ENCODE measurements around the gene SMYD3. TPM values are rescaled to one million over a fixed set of nuclear protein-coding genes. Genes with fewer than 3 reads are reported as not detected.
"Not testable (repeated sequence)": the region's sequence is repeated elsewhere in the genome, so short reads cannot be mapped to it uniquely, and the experiment has no call there.

Gene SMYD3
- total RNA-seq, 1 donor = 171 TPM

DNA sequence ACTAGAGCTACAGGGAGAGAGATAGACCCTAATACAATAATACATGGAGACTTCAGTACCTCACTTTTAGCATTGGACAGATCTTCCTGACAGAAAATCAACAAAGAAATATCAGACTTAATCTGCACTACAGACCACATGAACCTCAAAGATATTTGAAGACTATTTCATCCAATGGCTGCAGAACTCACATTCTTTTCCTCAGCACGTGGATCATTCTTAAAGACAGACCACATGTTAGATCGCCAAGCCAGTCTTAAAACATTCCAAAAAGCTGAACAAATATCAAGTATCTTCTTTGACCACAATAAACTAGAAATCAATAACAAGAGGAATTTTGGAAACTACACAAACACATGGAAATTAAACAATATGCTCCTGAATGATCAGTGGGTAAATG lies 776.3 kb downstream of the SMYD3 start:
- Histone ChIP-seq H3K4me2 (ENCODE audit: insufficient read depth, low read length) (no peak overlapping the region), H3K27ac (ENCODE audit: low read depth, low read length) (no peak overlapping the region), H3K9me3 (ENCODE audit: low read depth, low read length) (no peaks in the 10 kb centered on the region), H3K4me1 (ENCODE audit: insufficient read depth, low read length) (no peaks in the 10 kb centered on the region), H4K20me1 (ENCODE audit: insufficient read depth, low read length) (no peaks in the 10 kb centered on the region), H2AFZ (ENCODE audit: low read length) (no peak overlapping the region), H3K4me3 (ENCODE audit: insufficient read depth, low read length) (no peak overlapping the region), H3K27me3 (ENCODE audit: insufficient read depth, low read length) (no peaks in the 10 kb centered on the region), H3K36me3 (ENCODE audit: insufficient read depth, low read length) (no peaks in the 10 kb centered on the region), H3K79me2 (ENCODE audit: insufficient read depth, low read length) (no peaks in the 10 kb centered on the region)
- no peak for DNase-seq (ENCODE audit: insufficient read length, low spot score, missing footprints)
- TF ChIP-seq, protein P1, sequence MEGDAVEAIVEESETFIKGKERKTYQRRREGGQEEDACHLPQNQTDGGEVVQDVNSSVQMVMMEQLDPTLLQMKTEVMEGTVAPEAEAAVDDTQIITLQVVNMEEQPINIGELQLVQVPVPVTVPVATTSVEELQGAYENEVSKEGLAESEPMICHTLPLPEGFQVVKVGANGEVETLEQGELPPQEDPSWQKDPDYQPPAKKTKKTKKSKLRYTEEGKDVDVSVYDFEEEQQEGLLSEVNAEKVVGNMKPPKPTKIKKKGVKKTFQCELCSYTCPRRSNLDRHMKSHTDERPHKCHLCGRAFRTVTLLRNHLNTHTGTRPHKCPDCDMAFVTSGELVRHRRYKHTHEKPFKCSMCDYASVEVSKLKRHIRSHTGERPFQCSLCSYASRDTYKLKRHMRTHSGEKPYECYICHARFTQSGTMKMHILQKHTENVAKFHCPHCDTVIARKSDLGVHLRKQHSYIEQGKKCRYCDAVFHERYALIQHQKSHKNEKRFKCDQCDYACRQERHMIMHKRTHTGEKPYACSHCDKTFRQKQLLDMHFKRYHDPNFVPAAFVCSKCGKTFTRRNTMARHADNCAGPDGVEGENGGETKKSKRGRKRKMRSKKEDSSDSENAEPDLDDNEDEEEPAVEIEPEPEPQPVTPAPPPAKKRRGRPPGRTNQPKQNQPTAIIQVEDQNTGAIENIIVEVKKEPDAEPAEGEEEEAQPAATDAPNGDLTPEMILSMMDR (IDR thresholded peaks at IDR 0.05; ENCODE audit: extremely low read depth, low read depth, low read length) = no peak

DNA sequence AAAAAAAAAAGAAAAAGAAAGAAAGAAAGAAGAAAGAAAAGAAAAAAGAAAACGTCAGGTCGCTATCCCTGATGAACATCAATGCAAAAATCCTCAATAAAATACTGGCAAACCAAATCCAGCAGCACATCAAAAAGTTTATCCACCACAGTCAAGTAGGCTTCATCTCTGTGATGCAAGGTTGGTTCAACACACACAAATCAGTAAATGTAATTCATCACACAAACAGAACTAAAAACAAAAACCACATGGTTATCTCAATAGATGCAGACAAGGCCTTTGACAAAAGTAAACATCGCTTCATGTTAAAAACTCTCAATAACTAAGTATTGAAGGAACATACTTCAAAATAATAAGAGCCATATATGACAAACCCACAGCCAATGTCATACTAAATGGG lies 779.0 kb downstream of the SMYD3 start:
- not testable (repeated sequence) for H3K36me3 ChIP-seq (ENCODE audit: insufficient read depth, low read length); H2AFZ ChIP-seq (ENCODE audit: low read length); H3K4me3 ChIP-seq (ENCODE audit: insufficient read depth, low read length); H3K79me2 ChIP-seq (ENCODE audit: insufficient read depth, low read length); H3K27ac ChIP-seq (ENCODE audit: low read depth, low read length); H3K4me2 ChIP-seq (ENCODE audit: insufficient read depth, low read length); H3K4me1 ChIP-seq (ENCODE audit: insufficient read depth, low read length); H4K20me1 ChIP-seq (ENCODE audit: insufficient read depth, low read length); H3K9me3 ChIP-seq (ENCODE audit: low read depth, low read length); DNase-seq (ENCODE audit: insufficient read length, low spot score, missing footprints); H3K27me3 ChIP-seq (ENCODE audit: insufficient read depth, low read length)

DNA sequence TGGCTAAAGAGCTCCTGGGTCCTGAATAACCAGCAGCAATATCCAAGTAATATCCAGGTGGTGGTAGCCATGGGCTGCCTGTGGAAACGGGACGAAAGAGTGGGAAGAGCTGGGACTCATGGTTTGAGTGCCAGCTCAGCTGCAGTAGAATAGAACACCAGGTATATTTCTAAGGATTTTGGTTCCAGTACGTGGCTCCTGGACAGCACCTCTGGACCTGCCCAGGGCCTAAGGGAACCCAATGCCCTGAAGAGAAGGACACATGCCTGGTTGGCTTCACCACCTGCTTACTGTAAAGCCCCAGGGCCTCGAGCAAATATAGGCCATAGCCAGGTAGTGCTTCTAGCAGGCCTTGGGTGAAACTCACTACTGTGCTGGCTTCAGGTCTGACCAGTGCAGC lies 785.6 kb downstream of the SMYD3 start:
- H3K9me3 ChIP-seq (ENCODE audit: low read depth, low read length) = no peaks in the 10 kb centered on the region
- no peaks in the 10 kb centered on the region for H3K79me2 ChIP-seq (ENCODE audit: insufficient read depth, low read length)
- H4K20me1 ChIP-seq (ENCODE audit: insufficient read depth, low read length) = peaks cover 2% of the 10 kb centered on the region
- peaks cover 2% of the 10 kb centered on the region for H3K4me1 ChIP-seq (ENCODE audit: insufficient read depth, low read length)
- H3K4me3 ChIP-seq (ENCODE audit: insufficient read depth, low read length) = no peak overlapping the region
- H2AFZ ChIP-seq (ENCODE audit: low read length) = no peak overlapping the region
- TF ChIP-seq, protein P1 (IDR thresholded peaks at IDR 0.05; ENCODE audit: extremely low read depth, low read depth, low read length) = no peak
- H3K27me3 ChIP-seq (ENCODE audit: insufficient read depth, low read length) = no peaks in the 10 kb centered on the region
- no peak overlapping the region for H3K4me2 ChIP-seq (ENCODE audit: insufficient read depth, low read length)
- DNase-seq (ENCODE audit: insufficient read length, low spot score, missing footprints) = no peak
- H3K27ac ChIP-seq (ENCODE audit: low read depth, low read length) = no peak overlapping the region
- no peaks in the 10 kb centered on the region for H3K36me3 ChIP-seq (ENCODE audit: insufficient read depth, low read length)

DNA sequence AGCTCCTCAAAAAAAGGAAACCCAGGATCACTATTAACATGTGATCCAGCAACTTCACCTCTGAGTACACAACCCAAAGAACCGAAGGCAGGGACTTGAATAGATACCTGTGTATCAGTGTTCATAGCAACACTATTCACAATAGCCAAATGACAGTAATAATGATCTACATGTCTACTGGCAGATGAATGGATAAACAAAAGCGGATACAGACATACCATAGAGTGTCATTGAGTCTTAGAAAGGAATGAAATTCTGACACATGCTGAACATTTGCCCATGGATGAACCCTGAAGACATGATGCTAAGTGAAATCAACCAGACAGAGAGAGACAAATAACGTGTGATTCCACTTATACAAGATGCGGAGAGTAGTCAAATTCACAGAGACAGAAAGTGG lies 788.1 kb downstream of the SMYD3 start:
- Histone ChIP-seq H3K36me3 (ENCODE audit: insufficient read depth, low read length) (no peaks in the 10 kb centered on the region), H3K4me1 (ENCODE audit: insufficient read depth, low read length) (peaks cover 15% of the 10 kb centered on the region), H3K79me2 (ENCODE audit: insufficient read depth, low read length) (no peaks in the 10 kb centered on the region), H4K20me1 (ENCODE audit: insufficient read depth, low read length) (peaks cover 4% of the 10 kb centered on the region), H3K4me3 (ENCODE audit: insufficient read depth, low read length) (no peak overlapping the region), H3K27ac (ENCODE audit: low read depth, low read length) (no peak overlapping the region), H3K27me3 (ENCODE audit: insufficient read depth, low read length) (no peaks in the 10 kb centered on the region), H3K9me3 (ENCODE audit: low read depth, low read length) (no peaks in the 10 kb centered on the region), H2AFZ (ENCODE audit: low read length) (no peak overlapping the region), H3K4me2 (ENCODE audit: insufficient read depth, low read length) (no peak overlapping the region)
- TF ChIP-seq, protein P1 (IDR thresholded peaks at IDR 0.05; ENCODE audit: extremely low read depth, low read depth, low read length) = no peak
- no peak for DNase-seq (ENCODE audit: insufficient read length, low spot score, missing footprints)
